GM21528 (cell line): ENCODE results near the gene CAMTA1.

Experiments used
- ATAC-seq: cut with Tn5 transposase; IDR thresholded peaks from one replicate; pipeline ENCODE4 v1.9.1; 2021; ENCODE audit warnings: mild to moderate bottlenecking, moderate library complexity; ENCODE audit not compliant: unreplicated experiment, low FRiP score

CAMTA1 gene

DNA sequence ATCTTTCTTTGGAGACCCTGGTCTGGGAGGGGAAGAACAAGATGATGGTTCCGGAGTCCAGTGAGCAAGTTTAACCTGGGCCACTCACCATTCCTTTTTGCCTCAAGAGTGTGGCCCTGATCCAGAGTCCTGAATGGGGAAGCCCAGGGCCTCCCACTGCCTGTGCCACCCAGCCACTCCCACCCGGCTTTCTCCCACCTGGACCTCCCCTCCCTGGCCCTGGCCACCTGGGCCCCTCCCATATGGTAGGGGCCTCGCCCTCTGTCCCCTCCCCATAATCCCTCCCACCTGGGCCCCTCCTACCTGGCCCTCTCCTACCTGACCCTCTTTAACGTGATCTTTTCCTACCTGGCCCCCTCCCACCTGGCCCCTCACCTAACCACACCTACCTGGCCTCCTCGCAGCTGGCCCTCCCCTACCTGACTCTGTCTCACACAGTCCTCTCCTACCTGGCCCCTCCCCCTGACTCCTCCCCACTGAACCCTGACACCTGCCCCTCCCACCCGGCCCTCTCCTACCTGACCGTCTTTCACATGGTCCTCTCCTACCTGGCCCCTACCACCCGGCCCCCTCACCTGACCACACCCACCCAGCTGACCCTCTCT, 765.1 kb downstream of the CAMTA1 start:
- ATAC-seq: no peak

GRCh38 chr1:7550981-7551380, 765.7 kb downstream of the CAMTA1 start:
- no peak for ATAC-seq

DNA sequence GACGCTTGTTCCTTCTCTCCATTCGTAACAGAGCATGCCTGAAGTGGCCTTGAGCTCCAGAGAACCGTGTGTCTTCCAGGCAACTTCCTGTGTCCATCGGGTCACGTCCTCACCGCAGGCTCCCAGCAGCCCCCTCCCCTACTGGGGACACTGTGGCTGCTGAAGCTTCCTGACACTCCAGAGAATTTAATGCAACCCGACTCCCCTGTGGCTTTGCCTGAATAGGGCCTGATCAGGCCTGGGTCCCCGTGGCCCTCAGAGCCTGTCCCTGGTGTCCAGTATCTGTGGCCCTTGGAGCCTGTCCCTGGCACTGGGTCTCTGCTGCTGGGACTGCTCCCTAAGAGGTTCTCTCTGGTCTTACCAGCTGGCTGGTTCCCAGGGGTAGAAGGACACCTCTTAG, 766.2 kb downstream of the CAMTA1 start:
- ATAC-seq: no peak

- ATAC-seq: no peak
Observed at GRCh38 chr1:7552402-7552801, 767.1 kb downstream of the CAMTA1 start.

- no peak for ATAC-seq
Observed at GRCh38 chr1:7553042-7553690, 767.9 kb downstream of the CAMTA1 start.

- ATAC-seq: no peak
Observed at GRCh38 chr1:7554385-7555235, 769.4 kb downstream of the CAMTA1 start.

DNA sequence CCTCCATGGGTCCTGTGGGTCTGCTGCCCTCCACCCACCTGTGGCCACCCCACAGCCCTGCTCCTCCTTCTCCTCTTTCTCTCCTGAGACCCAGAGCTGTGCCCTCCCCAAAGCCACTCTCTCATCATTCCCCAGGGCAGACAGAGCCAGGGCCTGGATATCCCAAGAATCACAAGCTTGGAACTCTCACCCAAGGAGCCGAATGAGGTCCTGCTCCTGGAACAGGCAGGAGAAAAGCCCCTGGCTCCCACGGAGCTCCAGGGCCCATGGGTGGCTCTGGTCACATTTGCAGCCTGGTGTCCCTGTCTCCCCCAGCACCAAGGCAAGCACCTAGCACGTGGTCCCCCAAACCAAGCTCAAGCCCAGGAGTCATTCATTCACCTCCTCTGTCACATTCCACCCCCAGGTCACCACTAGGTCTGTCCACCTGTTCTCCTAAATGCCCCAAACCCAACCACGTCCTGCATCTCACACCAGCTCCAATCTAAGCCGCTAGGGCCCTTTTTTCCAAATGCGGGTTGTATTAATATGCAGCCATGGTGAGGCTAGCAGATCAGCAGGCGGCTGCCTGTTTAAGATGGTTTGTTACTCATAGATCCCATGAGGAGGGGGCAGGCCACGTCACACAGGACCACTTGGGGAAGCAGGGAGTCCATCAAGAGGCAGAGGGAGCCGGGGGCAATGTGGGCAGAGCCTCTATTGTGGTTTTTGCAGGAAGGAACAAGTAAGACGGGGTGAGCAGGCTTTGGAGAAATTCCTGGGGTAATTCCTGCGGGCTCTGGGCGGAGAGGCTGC, 770.3 kb downstream of the CAMTA1 start:
- no peak for ATAC-seq

DNA sequence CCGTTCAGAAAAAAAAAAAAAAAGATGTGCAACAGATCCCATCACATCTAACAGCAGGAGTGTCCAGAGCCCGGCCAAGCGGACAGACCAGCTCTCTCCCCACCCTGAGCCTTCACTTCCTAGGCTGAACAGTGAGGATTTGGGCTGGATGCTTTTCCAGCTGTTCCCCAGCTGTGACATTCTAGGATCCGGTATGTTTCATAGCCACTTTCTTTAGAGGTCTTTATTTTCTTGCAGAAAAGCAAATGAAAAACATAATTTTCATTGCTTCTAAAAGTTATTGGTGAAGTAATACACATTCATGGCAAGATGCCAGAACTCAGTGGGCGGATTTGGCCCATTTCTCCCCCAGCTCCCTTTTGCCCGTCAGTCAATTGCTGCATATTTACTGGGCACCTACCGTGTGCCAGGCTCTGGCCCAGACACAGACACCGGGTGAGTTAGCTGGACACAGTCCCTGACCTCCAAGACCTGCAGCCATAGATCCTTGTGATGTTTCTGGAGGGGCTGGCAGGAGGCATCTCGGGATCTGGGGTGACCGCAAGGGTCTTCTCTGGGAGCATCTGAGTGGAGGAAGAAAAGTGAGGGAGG, 772.1 kb downstream of the CAMTA1 start:
- ATAC-seq: no peak

- no peak for ATAC-seq
Observed at GRCh38 chr1:7558041-7558461, 772.8 kb downstream of the CAMTA1 start.

GRCh38 chr1:7558481-7558880, 773.2 kb downstream of the CAMTA1 start:
- ATAC-seq: no peak

DNA sequence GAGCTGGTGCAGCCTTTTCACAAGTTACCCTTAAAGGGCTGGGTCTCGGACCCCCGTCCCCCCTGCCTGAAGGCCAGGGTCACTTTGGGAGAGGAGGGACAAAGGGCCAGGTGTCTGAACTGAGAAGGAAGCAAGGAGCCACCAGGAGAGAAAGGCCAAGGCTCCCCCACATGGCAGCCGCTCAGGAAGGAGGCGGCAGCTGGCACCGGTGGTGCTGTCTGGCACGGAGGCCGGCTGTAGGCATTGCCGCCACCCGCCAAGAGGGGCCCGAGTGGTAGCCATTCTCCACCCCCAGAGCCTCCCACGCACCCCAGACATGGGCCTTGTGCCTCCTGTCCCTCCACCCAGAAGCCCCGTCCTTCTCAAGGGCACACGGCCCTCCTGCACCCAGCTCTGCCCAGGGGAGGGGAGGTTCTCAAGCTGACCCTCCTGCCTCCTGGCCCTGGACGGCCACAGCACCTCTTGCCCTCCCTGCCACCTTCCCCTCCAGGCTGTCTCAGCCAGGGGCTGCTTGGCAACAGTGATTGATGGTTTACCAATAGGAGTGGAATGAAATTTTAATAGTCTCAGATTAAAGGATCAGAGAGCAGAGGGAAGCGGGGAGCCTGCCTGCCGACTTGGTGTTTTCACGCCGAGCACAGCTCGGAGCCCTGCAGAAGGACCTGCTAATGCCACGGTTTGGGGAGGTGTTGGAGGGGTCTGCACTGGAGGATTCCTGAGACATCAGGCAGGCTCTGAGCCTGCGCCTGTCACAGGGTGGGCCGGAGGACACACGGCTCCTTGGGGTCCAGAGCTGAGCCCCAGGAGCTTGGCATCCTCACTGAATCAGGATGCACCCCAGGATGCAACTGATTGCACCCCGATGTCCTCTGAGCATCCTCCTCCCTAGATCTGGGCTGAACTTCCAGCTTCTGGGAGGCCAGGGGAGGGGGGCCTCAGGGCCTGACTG, 773.9 kb downstream of the CAMTA1 start:
- ATAC-seq: no peak

GRCh38 chr1:7560128-7560527, 774.9 kb downstream of the CAMTA1 start:
- no peak for ATAC-seq

DNA sequence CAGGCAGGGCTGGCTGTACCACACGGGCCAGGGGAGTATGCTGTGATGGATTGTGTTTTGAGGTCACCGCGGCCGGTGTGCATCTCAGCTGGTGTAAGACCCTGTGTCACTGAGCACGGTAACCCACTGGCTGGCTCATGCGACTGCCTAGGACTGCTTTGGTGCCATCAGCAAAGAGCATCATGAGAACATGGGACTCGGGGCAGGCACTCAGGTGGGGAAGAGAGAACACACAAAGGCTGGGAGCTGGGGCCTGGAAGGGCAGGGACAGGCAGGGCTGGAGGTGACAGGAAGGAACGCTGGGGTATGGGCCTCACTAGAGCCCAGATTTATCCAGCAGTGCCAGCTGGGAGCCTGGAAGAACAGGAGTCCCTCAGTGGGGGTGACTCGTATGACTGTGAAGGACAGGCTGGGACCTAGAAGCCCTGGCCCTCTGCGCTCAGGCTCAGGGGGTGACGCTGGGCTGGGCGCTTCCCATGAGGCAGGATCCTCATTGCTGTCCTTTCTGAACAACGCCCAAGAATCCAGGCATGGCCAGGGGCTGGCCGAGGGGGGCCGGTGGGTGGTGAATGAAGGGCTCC, 775.4 kb downstream of the CAMTA1 start:
- no peak for ATAC-seq

GRCh38 chr1:7561331-7561921, 776.2 kb downstream of the CAMTA1 start:
- ATAC-seq: no peak

- no peak for ATAC-seq
Observed at GRCh38 chr1:7561936-7562728, 776.9 kb downstream of the CAMTA1 start.

- no peak for ATAC-seq
Observed at GRCh38 chr1:7562729-7563605, 777.7 kb downstream of the CAMTA1 start.

DNA sequence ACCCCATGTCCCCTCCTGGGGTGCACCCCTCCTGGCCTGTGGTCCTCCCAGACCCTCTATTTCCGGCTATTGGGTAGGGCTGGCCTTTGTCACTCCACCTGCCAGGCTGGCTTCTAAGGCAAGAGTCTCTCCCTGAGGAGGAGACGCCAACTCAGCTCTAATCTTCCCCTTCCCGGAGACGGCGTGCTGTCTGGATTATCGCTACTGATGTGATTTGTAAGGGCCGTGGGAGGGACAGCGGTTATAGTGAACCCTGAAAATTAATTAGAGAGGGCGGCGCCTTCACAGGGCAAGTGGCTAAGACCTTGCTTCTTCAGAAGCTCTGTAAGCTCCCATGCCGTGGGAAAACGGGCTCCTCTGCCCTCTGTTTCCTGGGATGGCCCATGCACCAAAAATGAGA, 778.9 kb downstream of the CAMTA1 start:
- ATAC-seq: no peak
